H4 (cell line): ENCODE results near the gene PRR30. TPM values are rescaled to one million over a fixed set of nuclear protein-coding genes. Genes with fewer than 3 reads are reported as not detected.

ENCODE experiments used
- DNase-seq: peaks from one replicate; pipeline ENCODE4 v3.0.0-alpha.2; 2015; ENCODE audit warnings: low spot score
- total RNA-seq: library from RNA; depleted of rRNA; stranded (reverse); fragments of >200 nt; shearing (Covaris generic); gene quantifications from 2 replicates; pipeline ENCODE4 v1.2.3, GENCODE V29; 2014

Gene PRR30
- total RNA-seq, 1 experiment from 2014 or later, result not detected

DNA sequence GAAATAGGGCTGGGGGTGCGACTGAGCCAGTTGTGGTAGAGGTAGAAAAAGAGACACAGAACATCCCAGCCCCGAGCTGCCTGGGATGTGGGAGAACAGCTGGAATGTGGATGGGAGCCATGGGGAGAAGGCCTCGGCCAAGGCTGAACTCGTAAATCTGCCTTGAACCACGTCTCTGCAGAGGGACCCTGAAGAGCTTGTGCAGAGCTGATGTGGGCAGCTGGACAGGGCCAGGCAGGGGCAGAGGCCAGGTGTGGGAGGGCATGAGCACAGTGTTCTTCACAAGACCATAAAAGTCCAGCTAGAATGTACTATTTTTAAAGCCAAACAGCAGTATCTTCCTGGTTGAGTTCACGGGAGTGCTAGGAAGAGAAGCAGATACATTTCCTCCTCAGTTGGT lies 15.3 kb upstream of the PRR30 start:
- no peak for DNase-seq

DNA sequence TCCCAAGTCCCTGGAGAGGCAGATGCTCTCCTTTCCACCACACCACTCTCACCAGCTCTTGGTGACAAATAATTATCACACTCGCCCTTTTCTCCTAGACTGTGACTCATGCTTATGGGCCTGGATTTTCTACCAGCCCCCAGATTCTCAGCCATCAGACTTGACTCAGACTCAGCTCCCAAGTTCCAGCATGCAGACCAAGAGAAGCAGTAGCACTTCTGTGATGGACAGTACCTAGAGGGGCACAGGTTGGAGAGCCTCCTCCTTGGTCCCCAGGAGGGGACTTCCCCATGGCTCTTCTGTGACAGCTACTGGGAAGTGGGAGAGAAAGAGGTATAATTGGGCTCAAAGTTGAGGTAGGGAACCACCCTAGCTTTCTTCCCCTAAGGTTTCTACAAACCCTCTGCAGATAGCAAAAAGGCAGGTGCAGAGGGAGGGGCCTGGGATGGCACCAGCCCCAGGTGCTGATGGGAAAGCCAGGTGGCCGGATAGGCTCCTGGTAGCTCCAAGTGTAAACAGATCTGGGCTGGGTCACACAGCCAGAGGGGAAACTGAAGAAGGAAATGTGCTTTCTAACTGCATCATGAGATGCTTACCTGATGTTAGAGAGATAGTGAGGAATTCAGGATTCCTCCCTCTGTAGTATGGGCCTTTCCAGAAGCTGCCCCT lies 13.7 kb upstream of the PRR30 start:
- DNase-seq, result no peak

DNA sequence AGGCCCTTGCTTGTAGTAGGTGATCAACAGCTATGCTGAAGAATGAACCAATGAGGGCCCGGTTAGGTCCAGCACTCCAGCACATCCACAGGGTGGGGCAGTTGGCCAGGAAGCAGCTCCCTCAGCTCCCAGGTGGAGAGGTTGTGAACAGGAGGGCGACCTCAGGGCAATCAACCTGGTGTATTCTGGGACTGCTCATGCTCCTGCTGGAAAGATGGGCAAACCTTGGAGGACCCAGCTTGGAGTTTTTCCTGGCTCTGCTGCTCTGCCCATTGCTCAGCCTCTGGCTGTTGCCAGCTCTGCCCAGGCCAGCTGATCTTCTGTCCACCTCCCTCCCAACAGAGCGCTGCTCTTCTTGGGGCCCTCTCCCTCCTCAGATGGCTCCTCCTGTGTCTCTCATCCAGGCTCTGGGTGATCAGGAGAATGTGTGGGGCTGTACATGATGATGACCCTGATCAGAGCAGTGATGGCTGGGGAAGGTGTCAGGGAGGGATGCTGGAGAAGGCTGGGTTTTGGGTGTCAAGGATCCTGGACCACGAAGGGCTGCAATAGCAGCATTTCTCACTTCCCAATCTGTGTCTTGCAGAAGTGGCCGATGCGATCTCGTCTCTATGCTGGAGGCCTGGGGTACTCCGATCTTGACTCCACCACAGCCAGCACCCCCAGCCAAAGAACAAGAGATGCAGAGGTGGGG lies 13.0 kb upstream of the PRR30 start:
- no peak for DNase-seq

DNA sequence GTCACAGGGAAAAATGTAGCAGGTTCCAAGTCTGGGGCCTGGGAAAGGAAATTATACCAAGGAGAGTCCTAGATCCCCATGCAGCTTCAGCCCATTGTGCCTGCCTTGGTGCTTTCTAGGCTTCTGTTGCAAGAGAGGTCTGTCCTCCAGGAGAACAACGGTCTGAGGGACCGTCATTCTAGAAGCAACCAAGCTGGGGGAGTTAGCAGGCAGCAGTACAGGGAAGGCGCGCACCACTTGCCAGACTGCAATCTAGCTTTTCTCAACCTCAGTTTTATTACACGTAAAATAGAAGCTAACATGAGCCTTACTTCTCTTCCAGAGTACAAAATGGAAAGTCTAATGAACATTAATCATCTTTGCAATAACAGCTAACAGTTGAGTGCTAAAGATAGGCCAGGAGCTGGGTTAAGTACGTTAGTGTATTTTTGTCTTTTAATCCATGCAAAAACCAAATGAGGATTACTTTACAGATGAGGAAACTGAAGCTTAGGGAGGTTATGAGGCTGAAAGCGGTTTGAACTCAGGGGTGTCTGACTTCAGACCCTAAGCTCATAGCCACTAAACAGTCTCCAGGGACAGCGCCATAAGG lies 11.5 kb upstream of the PRR30 start:
- DNase-seq, result no peak

DNA sequence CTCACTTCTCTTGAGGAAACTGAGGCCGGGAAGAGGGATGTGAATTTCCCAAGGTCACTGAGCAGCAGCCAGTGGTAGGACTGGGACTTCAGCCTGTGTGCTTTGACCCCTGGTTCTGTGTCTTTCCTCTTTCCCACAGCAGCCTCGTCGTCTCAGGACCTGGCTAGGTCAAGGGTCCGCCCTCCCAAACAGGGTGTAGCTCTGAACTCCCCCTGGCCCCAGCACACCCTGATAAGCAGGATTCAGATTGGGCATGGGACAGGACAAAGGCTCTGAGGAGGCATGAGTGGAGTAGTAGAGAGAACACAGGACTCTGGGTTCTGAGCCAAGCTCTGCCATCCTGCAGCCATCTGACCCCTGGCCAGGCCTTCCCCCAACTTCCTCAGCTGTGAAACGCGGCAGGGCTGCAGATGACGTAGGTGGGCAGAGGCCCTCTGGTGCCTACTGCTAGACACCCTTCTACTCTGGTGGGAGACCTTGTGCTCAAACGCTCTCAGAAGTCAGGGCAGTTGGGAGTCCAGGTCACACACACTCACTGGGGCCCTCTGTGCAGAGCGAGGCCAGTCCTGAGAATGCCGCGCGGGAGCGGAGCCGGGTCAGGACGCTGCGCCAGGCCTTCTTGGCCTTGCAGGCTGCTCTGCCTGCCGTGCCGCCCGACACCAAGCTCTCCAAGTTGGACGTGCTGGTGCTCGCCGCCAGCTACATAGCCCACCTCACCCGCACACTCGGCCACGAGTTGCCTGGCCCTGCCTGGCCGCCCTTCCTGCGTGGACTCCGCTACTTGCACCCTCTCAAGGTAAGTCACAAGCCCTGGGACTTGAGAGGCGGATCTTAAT lies 10.6 kb upstream of the PRR30 start:
- DNase-seq, result no peak

DNA sequence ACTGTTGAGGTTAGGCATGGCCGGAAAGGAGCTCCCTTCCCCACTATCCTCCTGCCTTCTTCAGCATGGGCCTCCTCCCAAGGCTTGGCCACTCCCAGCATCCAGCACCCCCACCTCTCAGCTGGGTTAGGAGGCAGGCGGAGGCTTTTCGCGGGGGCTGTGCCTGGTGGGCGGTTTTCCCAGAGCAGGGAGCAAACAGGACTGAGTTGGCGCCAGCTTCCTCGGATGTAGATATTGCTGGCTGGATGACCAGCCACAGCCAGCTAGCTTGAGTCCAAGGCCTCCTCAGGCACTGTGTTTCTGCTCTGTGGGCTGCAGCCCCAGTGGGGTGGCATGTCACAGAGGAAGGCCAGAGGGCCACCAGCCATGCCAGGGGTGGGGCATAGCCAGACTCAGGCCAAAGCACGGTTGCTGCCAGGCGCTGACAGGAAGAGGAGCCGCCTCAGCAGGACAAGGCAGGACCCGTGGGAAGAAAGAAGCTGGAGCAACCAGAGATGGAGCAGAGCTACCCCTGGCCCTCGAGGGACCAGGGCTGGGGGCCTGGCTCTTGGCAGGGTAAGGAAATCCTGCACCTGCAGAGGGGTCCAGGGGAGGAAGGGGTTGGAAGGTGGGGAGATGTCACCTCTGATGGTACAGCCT lies 9.7 kb upstream of the PRR30 start, which contains the start of gene TCF23:
Gene TCF23 (plus strand): TSS at position 204 of the 639 bp plus-strand sequence. CDS start 130 bp downstream, at position 334.
- no peak for DNase-seq

DNA sequence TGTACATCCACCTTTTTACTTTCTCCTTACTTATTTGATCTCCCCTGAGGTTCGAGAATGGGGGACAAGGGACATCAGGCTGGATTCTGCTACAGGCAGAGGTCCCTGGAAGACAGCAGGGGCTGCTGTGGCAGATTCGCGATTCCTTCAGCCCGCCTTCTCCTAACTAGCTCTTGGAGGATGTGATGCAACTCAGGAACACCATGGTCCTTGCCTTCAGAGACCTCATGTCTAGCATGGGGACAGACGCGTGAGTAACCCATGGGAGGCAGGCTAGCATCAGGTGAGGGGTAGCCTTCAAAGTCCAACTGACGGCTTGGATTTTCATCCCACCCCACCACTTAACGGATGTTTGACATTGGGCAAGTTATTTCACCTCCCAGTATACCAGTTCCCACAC lies 8.7 kb upstream of the PRR30 start:
- DNase-seq, result no peak

DNA sequence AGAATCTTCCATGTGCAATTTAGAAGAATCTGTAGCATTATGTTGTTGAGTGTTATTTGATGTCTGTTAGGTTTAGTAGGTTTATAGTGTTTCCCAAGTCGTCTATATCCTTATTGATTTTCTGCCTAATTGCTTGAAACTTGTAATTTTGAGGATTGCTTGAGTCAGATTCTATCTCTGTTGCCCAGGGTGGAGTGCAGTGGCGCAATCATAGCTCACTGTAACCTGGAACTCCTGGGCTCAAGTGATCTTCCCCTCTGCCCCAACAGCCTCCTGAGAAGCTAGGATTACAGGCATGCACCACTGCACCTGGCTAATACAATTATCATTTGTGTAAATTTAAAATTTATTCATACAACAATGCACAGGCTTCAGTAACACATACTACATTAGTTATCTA lies 6.5 kb upstream of the PRR30 start:
- no peak for DNase-seq

DNA sequence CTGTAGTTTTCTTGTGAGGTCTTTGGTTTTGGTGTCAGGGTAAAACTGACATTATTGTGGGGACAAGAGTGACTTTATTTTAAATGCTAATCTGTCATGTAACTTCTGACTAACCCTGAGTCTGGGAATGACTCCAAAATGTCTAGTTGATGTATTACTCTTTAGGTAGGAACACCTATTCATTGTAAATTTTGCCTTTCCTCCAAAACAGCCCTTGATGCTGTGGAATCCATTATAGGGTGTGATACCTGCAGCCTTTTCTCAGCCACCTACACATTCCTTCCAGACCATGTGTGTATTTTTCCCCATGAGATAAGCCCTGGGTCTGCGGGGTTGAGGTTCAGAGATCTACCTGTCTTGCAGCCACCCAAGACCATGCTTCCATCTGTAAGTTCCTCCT lies 4.1 kb upstream of the PRR30 start:
- DNase-seq, result no peak

DNA sequence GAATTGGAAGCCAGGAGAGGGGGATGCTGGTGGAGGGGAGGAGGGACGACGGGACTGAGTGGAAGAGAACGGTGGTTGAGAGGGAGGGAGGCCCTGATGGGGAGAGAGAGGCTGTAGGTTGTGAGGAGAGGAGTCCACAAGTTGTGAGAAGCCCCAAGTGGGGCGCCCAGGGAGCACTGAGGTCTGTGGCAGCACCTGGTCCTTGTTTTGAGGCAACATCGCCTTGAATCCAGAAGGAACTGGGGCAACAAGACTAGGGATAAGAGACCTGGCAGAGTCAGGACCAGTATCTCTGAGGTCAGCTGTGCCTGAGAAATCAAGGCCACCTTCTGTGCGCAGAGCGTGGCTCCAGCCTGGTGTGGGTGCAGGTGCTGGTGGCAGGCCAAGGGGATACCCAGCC lies 1.1 kb downstream of the PRR30 start:
- DNase-seq, result no peak

DNA sequence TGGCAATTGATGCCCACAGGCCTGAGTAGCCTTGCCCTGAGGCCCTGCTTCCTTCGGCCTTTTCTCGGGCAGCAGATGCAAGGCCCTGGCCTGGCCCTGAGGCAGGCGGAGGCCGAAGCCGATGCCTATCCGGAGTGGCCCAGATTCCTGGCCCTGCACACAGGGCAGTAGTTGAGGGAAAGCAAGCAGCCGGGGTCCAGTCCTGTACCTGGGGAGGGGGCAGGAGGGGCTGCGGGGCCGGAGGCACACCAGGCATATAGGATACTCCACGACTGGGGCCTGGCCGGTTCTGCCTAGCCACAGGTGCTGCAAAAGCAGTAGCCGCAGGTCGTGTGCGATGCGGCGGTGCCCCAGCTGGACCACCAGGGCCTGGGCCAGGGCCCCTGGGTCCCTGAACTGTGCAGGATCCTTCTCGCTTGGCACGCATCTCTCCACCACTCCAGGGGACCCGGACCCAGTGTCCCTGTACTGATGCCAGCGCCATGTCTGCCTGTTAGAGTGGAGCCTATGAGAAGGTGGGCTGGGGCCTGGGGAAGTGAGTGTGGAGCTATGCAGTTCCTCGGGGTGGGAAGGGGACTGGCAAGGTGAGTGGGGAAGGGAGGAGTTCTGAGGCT lies 1.8 kb downstream of the PRR30 start:
- no peak for DNase-seq

DNA sequence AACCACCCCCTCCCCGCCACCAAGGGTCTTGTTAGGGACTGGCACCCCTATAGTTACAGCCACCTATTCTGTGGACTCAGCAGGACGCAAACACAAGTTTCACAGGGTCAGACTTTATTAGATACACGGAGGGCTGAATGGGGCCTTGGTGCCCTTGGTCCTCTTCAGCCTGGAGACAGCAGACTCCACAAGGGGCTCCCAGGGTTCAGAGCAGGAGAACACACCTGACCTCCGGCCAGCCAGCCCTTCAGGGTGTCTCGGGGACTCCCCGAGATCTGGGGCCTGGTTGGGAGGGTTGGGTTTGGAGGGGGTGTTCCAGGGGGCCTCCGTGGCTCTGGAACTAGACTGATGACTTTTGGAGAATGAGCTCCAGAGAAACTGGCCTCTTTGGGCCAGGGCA lies 2.5 kb downstream of the PRR30 start:
- no peak for DNase-seq

DNA sequence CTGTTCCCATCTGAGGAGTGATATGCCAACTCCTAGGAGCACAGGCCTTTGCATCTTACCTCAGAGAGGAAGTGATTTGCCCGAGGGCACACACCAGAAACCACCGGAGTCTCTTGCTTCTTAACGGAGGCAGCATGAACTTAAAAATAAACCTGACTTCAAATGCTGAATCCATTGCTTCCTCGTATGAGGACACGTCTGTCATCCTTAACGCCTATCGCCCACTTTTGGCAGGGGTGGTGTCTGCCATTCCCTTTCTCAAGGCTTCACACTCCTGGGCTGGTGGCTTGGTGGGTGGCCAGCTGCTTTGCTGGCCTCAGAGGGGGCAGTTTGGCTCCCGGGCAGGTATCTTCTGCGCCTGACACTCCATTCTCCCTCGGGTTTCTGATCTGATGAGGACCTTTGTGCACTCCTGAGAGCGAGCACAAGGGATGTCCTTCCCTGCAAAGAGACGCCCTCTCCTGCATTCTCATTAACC lies 3.7 kb downstream of the PRR30 start:
- no peak for DNase-seq

DNA sequence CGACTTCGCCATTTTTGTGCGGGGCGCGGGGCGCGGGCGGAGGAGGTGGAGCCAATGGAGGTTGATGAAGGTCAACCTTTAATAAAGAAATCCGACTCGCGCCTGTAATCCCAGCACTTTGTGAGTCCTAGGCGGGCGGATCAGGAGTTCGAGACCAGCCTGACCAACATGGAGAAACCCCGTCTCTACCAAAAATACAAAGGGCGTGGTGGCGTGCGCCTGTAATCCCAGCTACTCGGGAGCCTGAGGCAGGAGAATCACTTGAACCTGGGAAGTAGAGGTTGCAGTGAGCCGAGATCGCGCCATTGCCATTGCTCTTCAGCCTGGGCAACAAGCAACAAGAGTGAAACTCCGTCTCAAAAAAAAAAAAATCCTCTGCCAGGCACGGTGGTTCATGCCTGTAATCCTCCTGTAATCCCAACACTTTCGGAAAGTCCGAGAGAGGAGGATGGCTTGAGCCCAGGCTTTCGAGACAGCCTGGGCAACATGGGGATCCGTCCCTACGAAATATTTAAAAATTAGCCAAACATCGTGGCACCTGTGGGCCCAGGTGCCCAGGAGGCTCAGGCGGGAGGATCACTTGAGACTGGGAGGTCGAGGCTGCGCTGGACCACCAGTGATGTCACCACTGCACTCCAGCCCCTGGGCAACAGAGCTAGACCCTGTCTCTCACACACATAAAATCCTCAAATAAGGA lies 4.3 kb downstream of the PRR30 start:
- DNase-seq, result no peak

DNA sequence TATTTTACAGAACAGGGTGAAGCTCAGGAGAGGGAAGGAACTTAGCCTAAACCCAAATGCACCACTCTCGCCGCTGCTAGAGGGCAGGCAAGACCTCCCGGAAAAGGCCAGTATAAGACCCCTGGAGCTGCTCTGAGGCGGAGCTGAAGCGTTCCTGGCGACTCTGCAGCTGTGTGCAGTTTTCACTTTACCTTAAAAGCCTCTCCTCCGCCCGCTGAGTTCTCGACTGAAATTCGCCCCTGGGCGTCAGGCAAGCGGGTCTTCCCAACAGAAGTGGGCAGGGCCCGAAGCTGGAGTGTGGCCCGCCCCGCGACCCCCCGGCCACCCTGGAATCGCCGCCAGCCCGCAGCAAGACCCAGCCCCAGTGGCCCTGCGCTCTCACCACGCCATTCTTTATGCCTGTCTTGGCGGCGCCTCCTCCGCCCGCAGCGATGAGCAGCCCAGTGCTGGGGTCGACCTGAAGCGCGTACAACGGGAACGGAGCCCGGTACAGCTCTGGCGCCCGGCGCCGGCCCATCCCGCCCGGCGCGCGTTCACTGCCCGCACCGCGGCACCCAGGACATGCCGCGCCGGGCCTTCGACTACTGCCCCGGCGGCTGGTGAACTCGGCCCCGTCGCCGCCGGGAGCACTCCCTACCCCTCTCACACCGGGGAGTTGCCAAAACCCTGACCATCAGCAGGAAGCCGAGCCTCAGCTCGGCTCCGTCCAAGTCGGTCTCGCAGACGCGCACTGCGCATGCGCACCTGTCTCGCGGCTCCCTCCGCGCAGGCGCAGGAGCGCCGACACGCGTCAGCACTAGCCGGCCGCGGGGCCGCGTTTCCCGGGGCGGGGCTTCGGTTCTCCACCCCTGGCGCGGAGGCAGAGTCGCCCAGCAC lies 5.1 kb downstream of the PRR30 start, which contains the start of gene PREB:
Gene PREB (minus strand): TSS at position 732 of the 876 bp plus-strand sequence. CDS start 215 bp downstream, at position 517.
- DNase-seq, result peak; percentile 82

DNA sequence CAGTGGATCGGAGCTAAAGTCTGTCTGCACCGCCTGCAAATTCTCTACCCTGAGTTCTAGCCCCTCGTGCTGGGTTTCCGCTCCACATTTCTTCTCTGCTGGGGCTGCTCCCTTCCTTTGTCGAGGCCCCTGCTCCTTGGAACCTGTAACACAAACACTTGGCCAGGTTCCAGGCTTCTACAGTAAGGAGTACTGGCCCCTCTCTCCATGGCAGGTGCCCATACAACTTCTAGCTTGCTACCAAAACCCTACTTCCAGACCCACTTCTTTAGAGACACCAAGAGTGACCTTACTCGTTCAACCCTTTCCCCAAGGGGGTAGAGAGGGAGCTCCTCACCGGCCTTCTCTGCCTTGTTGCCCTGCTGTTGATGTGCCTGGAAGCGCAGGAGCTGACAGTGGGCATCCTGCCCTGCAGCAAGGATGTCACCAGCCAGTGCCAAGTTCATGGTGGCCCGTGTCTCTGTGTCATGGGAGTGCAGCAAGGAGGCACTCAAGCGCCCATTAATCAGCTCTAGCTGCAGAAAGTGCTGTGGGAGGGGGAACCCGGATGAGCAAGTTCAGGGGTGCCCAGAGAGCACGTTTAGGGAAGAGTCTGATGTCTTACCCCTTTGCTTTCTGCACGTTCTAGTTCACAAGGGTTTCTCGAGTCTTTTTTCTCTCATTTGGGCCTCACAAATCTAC lies 5.9 kb downstream of the PRR30 start:
- DNase-seq, result no peak

DNA sequence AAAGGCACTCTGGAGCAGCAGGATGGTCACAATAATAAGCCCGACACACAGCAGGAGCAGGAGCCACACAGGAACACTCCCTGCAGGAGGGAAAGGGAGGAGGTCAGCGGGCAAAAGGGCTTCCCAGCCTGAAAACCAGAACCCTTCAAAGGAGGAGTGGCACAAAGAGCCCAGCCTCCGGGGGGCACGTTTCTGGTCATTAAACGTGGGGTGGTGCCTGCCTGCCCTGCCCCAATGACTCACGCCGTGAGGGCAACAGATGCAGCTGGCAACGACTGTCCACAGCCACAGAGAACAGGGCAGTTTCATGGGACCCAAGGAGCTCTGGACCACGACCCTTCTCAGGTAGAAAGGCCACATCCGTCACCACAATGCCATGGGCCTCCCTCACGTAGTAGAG lies 7.8 kb downstream of the PRR30 start:
- no peak for DNase-seq

DNA sequence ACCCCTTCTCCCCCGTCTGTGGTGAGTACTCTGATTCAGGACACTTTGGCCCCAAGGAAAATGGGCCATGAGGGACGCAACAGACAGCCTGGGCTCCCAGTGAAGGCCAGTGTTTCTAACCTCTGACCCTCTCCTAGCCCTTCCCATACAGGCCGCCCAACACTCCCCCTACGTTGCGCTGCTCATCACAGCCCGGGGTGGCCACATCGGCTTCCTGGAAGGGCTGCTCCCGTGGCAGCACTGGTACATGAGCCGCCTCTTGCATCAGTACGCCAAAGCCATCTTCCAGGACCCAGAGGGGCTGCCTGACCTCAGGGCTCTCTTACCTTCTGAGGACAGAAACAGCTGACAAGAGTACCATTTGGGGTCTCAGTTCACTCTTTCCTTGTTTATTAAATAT lies 8.8 kb downstream of the PRR30 start:
- no peak for DNase-seq
